Measurements from ENCODE around the gene CYP2W1.
"Not testable (repeated sequence)": the region's sequence is repeated elsewhere in the genome, so short reads cannot be mapped to it uniquely, and the experiment has no call there.

Gene CYP2W1

GRCh38 chr7:999941-1000935 lies 17.3 kb downstream of the CYP2W1 start:
- DNase-seq, result no peak

- not testable (repeated sequence) for DNase-seq
These were observed 18.2 kb downstream of the CYP2W1 start for GRCh38 chr7:1001069-1001770.

GRCh38 chr7:1002026-1002425 lies 19.0 kb downstream of the CYP2W1 start:
- not testable (repeated sequence) for DNase-seq

- DNase-seq, result not testable (repeated sequence)
These were observed 19.5 kb downstream of the CYP2W1 start for GRCh38 chr7:1002445-1002844.

- no peak for DNase-seq
These were observed 21.3 kb downstream of the CYP2W1 start for GRCh38 chr7:1004018-1004852.

- DNase-seq, result no peak
These were observed 22.3 kb downstream of the CYP2W1 start for GRCh38 chr7:1005303-1005702.

GRCh38 chr7:1007901-1008300 lies 24.9 kb downstream of the CYP2W1 start:
- no peak for DNase-seq

GRCh38 chr7:1008733-1009363 lies 25.9 kb downstream of the CYP2W1 start:
- DNase-seq, result no peak

- no peak for DNase-seq
These were observed 26.8 kb downstream of the CYP2W1 start for GRCh38 chr7:1009747-1010146.

GRCh38 chr7:1010226-1010625 lies 27.2 kb downstream of the CYP2W1 start:
- no peak for DNase-seq

- no peak for DNase-seq
These were observed 28.5 kb downstream of the CYP2W1 start for GRCh38 chr7:1011297-1012003.

- no peak for DNase-seq
These were observed 29.2 kb downstream of the CYP2W1 start for GRCh38 chr7:1012004-1012715.

GRCh38 chr7:1012716-1013095 lies 29.7 kb downstream of the CYP2W1 start:
- no peak for DNase-seq

GRCh38 chr7:1013581-1013980 lies 30.6 kb downstream of the CYP2W1 start:
- no peak for DNase-seq

- no peak for DNase-seq
These were observed 31.7 kb downstream of the CYP2W1 start for GRCh38 chr7:1014681-1015080.

- peak; percentile 11 for DNase-seq
These were observed 32.5 kb downstream of the CYP2W1 start for GRCh38 chr7:1015196-1016121.

- DNase-seq, result no peak
These were observed 33.9 kb downstream of the CYP2W1 start for GRCh38 chr7:1016577-1017531.

GRCh38 chr7:1017586-1018333 lies 34.8 kb downstream of the CYP2W1 start:
- no peak for DNase-seq

All from NCI-H2171 (cell line).